Stimulated activated CD4-positive, alpha-beta T cell treated with anti-CD3 and anti-CD28 coated beads, Interleukin-12 subunit alpha, Interleukin-12 subunit beta, amount 100 ng/mL, for 24 hours (primary cell): Measurements from ENCODE around the gene PKNOX1.
"Not testable (repeated sequence)": the region's sequence is repeated elsewhere in the genome, so short reads cannot be mapped to it uniquely, and the experiment has no call there.

Source experiments
- DNase-seq, 2 experiments: peaks; one replicate each; pipeline ENCODE4 v3.0.0-alpha.2; 2020; ENCODE audit warnings: low read depth in 2 of 2

PKNOX1 gene

DNA sequence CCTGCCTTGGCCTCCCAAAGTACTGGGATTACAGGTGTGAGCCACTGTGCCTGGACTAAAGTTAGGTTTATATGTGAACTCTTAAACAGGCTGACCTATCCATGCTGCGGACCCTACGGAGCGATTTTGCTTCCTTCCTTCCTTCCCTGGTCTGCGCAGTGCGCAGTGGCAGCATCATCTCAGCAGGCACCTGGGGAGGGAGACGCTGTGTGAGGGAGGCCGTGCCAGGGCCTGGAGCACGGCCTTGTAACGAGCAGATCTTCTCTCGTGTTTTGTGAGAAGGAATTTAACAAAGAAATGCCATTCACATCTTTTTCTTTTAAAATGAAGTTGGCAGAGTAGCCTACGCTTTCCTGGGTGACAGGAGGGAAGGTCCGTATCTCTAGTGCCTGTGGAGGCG lies 45.8 kb downstream of the PKNOX1 start:
- DNase-seq: no peak

- DNase-seq: no peak
These were observed 46.4 kb downstream of the PKNOX1 start for GRCh38 chr21:43020771-43021170.

DNA sequence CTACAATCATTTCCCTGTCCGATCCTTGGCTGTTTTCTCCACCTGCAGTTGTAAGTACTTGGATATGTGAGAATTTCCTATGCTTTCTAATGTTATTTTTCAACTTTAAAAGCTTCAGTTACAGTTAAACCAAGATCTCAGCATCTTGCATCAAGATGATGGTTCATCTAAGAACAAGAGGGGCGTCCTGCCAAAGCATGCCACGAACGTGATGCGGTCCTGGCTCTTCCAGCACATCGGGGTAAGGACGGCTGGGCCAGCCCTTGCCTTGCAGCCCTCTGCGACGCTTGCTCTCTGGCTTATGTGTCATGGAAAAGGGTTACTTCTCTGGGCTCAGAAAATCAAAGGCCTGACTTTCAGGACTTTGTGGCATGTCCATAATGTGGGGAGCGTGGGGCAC lies 46.8 kb downstream of the PKNOX1 start:
- DNase-seq: no peak

GRCh38 chr21:43021756-43022600 lies 47.6 kb downstream of the PKNOX1 start:
- no peak for DNase-seq

GRCh38 chr21:43023175-43023574 lies 48.8 kb downstream of the PKNOX1 start:
- DNase-seq: no peak

DNA sequence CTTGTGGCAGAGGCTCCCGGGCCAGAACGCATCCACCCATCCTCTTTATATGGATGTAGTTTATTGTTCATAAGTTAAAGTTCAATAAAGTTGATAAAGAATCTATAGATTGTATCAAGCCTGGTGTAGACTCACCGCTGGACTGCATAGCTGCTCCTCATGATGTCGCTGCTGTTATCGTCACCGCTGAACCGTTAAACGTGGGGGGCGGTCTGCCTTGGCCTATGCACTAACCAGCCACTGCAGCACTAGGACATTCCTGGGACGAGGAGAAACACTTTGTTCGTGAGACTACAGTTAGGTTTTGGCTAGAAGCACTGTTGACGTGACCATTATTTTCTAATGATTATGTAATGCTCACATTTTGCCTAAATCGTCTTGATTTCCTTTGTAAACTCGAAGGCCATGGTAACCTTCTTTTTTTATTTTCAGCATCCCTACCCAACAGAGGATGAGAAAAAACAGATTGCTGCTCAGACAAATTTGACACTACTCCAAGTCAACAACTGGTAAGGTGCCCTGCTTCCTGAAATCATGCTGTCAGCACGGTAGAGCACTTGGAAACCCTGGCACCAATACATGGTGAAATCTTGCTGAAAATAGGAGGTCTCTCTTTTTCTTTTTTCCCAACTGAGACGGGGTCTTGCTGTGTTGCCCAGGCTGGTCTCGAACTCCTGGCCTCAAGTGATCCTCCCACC lies 50.2 kb downstream of the PKNOX1 start:
- no peak for DNase-seq

DNA sequence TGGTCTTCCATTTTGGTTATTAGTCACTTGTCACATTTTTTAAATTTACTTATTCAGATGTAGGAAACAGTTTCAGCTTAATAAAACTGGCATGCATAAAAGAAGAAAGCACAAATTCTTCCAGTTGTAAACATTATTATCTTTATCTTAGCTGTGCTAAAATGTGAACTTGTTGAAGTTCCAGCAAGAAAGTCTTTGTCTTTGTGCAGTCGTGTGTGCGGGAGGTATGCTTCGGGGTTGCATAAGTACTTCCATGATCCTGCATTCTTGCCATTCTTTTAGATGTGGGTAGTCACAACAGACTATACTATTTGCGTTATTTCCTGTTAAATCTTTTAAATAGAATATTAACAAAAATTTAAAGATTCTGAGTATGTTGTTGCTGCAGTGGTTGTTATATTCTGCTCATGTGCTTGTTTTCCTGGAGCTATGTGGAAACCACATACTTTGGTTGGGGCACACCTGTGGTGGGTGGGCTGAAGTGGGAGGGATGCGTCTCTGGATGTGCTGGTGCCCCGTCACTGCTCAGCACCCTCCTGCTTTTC lies 51.3 kb downstream of the PKNOX1 start:
- no peak for DNase-seq

DNA sequence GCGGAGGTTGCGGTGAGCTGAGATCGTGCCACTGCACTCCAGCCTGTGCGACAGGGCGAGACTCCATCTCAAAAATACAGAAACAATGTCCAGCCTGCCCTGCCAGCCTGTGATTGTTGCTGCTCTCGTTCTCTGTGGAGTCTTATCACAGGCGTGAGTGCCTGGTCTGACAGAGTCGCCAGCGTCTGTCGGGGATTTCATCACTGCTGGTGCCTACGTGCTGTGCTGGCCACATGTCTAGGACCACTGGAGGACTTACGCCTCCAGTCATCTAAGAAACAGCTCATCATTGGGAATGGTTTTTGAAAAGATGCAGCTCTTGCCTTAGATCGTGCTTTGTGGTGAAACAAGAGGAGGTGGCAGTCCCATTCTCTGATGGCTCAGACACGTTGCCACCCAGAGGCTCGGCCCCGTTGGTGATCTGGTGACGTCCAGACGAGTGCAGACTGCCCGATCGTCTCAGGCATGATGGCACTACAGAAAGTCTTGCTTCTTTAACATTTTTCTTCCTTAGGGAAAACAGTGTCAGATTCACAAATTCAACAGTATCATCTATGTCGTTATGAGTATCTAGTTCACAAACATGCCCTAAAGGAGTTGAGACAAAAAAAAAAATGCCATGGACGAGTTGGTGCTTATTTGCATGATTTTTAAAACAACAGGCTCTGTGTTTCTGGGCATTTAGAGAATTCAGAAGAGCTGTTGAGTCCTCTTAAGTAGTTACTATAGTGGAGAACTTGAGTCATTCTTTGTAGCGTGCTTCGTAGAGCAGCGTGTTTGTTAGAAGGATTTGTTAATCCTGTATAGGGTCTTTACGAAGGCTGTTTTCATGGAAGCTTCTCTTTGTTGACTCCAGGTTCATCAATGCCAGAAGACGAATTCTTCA lies 53.7 kb downstream of the PKNOX1 start:
- no peak for DNase-seq

DNA sequence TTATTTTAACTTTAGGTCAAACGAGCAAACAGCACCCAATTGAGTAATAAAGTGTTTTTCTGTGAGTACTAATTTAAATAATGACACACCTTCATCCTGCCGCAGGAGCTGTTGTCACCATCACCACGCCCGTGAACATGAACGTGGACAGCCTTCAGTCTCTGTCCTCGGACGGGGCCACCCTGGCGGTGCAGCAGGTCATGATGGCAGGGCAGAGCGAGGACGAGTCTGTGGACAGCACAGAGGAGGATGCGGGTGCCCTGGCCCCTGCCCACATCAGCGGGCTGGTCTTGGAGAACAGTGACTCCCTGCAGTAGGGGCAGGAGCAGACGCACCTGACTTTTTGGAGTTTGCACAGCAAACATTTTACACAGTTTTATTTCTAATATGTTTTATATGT lies 55.4 kb downstream of the PKNOX1 start:
- DNase-seq: no peak

DNA sequence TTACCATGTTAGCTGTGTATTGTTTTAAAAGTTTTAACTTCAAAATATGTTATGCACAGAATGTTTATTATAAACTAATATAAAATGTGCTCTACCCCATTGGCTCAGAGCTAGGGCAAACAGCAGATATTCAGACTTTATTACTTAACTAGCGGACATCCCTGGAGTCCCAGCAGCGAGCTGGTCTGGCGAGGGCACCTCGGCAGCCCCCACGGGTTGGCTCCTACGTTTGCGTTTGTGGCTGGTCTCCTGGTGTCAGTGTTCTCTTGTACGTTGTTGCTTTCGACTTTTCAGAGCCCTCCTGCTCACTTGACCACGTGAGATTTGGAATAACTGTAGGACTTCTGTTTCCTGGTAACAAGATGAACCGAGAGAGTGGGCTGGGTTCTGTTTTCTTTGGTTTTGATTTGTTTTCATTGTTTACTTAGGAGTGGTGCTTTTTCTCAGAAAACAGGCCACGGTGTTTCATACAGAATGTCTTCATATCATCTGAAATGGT lies 56.8 kb downstream of the PKNOX1 start:
- DNase-seq: no peak

DNA sequence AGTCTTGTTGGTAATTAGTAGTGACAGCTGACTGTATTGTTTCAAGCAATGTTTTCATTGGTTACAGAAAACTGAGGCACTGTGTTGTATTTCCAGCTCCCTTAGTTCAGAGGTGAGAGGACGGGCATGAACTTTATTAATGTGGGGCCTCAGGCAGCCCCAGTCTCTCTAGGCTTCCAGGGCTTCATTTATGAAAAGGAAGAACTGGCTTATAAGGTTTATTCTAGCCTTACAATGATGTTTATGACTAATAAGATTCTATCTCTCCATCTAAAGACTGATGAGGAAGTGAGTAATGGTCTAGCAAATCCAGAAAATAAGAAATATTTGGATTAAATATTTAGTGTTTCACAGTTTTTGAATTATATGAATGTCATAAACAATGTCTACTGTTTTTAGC lies 59.7 kb downstream of the PKNOX1 start:
- no peak for DNase-seq

GRCh38 chr21:43034826-43035225 lies 60.5 kb downstream of the PKNOX1 start:
- no peak for DNase-seq

DNA sequence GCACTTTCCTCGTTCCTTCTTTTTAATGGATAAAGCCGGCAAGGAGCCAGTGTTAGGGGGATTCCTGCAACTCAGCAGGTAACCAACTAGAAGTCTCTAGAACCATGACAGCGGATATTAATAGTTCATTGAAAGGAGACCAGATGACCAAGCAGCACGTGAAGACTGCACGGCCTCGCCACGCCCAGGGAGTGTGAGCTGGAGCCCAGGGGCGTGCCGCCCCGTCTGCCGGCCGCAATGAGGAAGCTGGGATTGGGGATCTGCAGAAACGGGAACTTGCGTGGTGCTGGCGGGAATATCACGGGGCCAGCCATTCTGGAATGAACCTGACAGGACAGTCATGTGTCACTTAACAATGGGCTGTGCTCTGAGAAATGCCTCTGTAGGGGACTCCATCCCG lies 62.5 kb downstream of the PKNOX1 start:
- not testable (repeated sequence) for DNase-seq

- not testable (repeated sequence) for DNase-seq
These were observed 63.7 kb downstream of the PKNOX1 start for GRCh38 chr21:43037918-43038658.

DNA sequence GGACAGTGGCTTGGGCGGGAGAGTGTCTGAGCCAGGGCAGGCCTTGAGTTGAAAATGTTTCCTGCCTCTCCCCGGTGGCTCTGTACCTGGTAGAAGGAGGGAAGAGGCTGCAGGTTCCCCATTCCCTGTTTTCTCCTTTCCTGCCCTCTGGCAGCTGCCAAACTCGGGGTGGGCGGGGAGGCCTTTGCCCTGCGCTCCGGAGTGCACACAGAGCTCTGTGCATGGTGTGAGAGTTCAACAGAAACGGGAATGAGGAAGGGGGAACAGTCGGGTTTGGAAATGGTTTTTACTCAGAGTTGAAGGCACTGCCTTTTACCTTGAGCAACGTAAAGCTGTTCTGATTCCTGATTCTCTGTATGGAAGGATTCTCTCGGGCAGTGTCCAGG lies 64.3 kb downstream of the PKNOX1 start:
- DNase-seq: not testable (repeated sequence)

DNA sequence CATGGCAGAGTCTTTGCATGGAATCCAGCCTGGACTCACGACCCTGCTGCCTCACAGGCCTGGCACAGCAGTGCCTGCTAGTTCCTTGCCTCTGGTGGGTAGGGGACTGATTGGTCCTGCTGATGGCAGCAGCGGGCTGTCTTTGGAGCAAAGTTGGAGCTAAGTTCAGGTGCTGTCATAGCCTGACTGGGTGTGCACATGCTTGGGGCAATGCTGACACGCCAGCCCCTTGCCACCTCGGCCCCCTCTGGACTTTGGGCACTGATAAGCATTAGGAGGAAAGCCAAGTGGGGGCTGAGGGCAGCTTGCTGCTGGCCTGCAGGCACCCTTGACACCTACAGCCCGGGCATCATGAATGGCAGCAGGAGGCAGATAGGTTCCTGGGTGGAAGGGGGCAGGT lies 67.8 kb downstream of the PKNOX1 start:
- DNase-seq: not testable (repeated sequence)

- not testable (repeated sequence) for DNase-seq
These were observed 68.9 kb downstream of the PKNOX1 start for GRCh38 chr21:43043291-43043690.

- DNase-seq: not testable (repeated sequence)
These were observed 70.2 kb downstream of the PKNOX1 start for GRCh38 chr21:43044547-43044946.

- not testable (repeated sequence) for DNase-seq
These were observed 71.0 kb downstream of the PKNOX1 start for GRCh38 chr21:43045165-43045875.
